Lower leg skin (tissue), 3 donors: Measurements from ENCODE around the gene ITLN2.

ENCODE experiments used
- CTCF ChIP-seq, 3 donors: fragments of 450-650 bp; IDR thresholded peaks; one replicate each; pipeline ENCODE4 v1.5.1; 2016; ENCODE audit warnings: antibody characterized with exemption in 3 of 3, mild to moderate bottlenecking in 3 of 3, moderate library complexity in 2 of 3
- POLR2A ChIP-seq, 2 donors: fragments of 450-650 bp; IDR thresholded peaks; one replicate each; pipeline ENCODE4 v1.6.1; 2016 to 2017; ENCODE audit warnings: antibody characterized with exemption in 2 of 2, mild to moderate bottlenecking in 1 of 2, moderate library complexity in 1 of 2

- TF ChIP-seq CTCF (IDR thresholded peaks at IDR 0.05) (no peak), POLR2A (IDR thresholded peaks at IDR 0.05) (no peak)
Measured at GRCh38 chr1:160973491-160973890, 18.9 kb upstream of the ITLN2 start.
